Endothelial cell of umbilical vein (primary cell): Measurements from ENCODE around the gene ZNF714.

Experiments used
- CTCF ChIP-seq, 2 donors: IDR thresholded peaks; 1 replicate in 1 of 2; 2 replicates in 1 of 2; pipeline ENCODE4 v1.5.1; 2011; ENCODE audit warnings: low read length in 2 of 2, mild to moderate bottlenecking in 2 of 2, moderate library complexity in 2 of 2, control low read depth in 1 of 2, inconsistent platforms in 1 of 2, low read depth in 1 of 2; ENCODE audit not compliant: insufficient read depth in 1 of 2; ENCODE audit errors: extremely low read depth in 1 of 2
- EZH2 ChIP-seq: IDR thresholded peaks from 2 replicates; pipeline ENCODE4 v1.6.1; 2012; ENCODE audit warnings: borderline replicate concordance, low read depth, mild to moderate bottlenecking, moderate library complexity, low read length, inconsistent platforms; ENCODE audit not compliant: severe bottlenecking
- MYC ChIP-seq: IDR thresholded peaks from one replicate; pipeline ENCODE4 v1.6.1; 2011; ENCODE audit warnings: mild to moderate bottlenecking, low read depth, low read length
- POLR2A ChIP-seq: IDR thresholded peaks from 2 replicates; pipeline ENCODE4 v1.6.1; 2012; ENCODE audit warnings: low read depth, mild to moderate bottlenecking, control low read depth, low read length

- TF ChIP-seq POLR2A, result no peak
- TF ChIP-seq CTCF (IDR thresholded peaks at IDR 0.05; ENCODE audit: extremely low read depth in 1 of 2, insufficient read depth in 1 of 2, low read depth in 1 of 2, low read length in 2 of 2), result no peak
- no peak for TF ChIP-seq MYC
- no peak for TF ChIP-seq EZH2
These were observed 76.6 kb downstream of the ZNF714 start for GRCh38 chr19:21158523-21159135.
